BLaER1 (cell line): ENCODE results near the gene CA5A.

Experiments
- H3K27ac ChIP-seq: shearing (Covaris generic); formaldehyde crosslinking; 2 replicates; pipeline ENCODE4 v1.8.1; 2022
- H3K27me3 ChIP-seq: shearing (Covaris generic); formaldehyde crosslinking; 2 replicates; pipeline ENCODE4 v1.8.1; 2022
- H3K36me3 ChIP-seq: shearing (Covaris generic); formaldehyde crosslinking; 2 replicates; pipeline ENCODE4 v1.8.1; 2022
- H3K4me1 ChIP-seq: shearing (Covaris generic); formaldehyde crosslinking; 2 replicates; pipeline ENCODE4 v1.8.1; 2022
- H3K4me2 ChIP-seq: shearing (Covaris generic); formaldehyde crosslinking; 2 replicates; pipeline ENCODE4 v1.8.1; 2022
- H3K4me3 ChIP-seq: shearing (Covaris generic); formaldehyde crosslinking; 2 replicates; pipeline ENCODE4 v1.8.1; 2022
- H3K9ac ChIP-seq: shearing (Covaris generic); formaldehyde crosslinking; 2 replicates; pipeline ENCODE4 v1.8.1; 2022
- H3K9me3 ChIP-seq: shearing (Covaris generic); formaldehyde crosslinking; 2 replicates; pipeline ENCODE4 v1.8.1; 2022
- H4K20me1 ChIP-seq: shearing (Covaris generic); formaldehyde crosslinking; 2 replicates; pipeline ENCODE4 v1.8.1; 2022
- Cebpa-rat ChIP-seq: shearing (Covaris generic); IDR thresholded peaks from 2 replicates; pipeline ENCODE4 v1.8.1; 2022

CA5A gene

GRCh38 chr16:87855852-87856715 lies 80.2 kb downstream of the CA5A start:
- Histone ChIP-seq H4K20me1 (peaks cover 97% of the 10 kb centered on the region), H3K27me3 (no peaks in the 10 kb centered on the region), H3K4me3 (peak overlapping the region; percentile 56), H3K4me2 (peak overlapping the region; percentile 96), H3K36me3 (peaks cover 64% of the 10 kb centered on the region), H3K9me3 (no peaks in the 10 kb centered on the region), H3K9ac (peak overlapping the region; percentile 70), H3K27ac (peak overlapping the region; percentile 75), H3K4me1 (peaks cover 99% of the 10 kb centered on the region)
- TF ChIP-seq Cebpa-rat = no peak

DNA sequence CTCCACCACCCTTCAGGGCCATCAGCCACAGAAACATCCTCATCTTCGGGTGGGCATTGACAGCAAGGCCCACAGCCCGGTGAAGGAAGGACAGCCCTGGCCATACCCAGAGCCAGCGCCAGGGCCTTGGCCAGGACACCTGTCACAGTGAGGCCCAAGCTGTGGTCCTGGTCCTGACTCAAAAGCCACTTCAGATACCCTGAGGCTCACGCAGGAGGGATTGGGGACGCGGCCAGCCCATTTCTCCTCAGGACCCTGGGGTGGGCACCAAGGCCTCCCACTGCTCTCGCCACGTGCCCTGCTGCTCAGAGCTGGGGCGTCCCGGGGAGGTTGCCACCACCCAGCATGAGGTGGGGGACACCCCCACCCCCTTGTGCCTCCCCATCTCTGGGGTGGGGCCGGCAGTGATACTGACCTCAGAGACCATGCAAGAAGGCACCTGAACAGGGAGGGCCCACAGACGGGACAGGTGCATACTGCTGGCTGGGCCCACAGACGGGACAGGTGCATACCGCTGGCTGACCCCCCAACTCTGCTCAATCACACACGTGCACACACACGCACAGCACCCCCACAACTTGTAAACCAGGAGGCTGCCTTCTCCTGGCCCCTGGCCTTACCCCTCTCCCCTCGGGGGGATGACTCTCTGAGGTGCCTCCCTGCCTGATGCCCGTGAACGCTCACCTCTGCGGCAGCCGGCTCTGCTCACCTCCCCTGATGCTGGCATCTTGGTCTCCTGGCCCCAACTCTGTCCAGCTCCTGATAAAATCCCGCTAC lies 81.2 kb downstream of the CA5A start:
- no peak for TF ChIP-seq Cebpa-rat
- no peak overlapping the region for H3K4me3 ChIP-seq
- no peaks in the 10 kb centered on the region for H3K27me3 ChIP-seq
- peak overlapping the region; percentile 70 for H3K9ac ChIP-seq
- peak overlapping the region; percentile 96 for H3K4me2 ChIP-seq
- peak overlapping the region; percentile 75 for H3K27ac ChIP-seq
- peaks cover 99% of the 10 kb centered on the region for H3K4me1 ChIP-seq
- peaks cover 97% of the 10 kb centered on the region for H4K20me1 ChIP-seq
- no peaks in the 10 kb centered on the region for H3K9me3 ChIP-seq
- peaks cover 65% of the 10 kb centered on the region for H3K36me3 ChIP-seq

DNA sequence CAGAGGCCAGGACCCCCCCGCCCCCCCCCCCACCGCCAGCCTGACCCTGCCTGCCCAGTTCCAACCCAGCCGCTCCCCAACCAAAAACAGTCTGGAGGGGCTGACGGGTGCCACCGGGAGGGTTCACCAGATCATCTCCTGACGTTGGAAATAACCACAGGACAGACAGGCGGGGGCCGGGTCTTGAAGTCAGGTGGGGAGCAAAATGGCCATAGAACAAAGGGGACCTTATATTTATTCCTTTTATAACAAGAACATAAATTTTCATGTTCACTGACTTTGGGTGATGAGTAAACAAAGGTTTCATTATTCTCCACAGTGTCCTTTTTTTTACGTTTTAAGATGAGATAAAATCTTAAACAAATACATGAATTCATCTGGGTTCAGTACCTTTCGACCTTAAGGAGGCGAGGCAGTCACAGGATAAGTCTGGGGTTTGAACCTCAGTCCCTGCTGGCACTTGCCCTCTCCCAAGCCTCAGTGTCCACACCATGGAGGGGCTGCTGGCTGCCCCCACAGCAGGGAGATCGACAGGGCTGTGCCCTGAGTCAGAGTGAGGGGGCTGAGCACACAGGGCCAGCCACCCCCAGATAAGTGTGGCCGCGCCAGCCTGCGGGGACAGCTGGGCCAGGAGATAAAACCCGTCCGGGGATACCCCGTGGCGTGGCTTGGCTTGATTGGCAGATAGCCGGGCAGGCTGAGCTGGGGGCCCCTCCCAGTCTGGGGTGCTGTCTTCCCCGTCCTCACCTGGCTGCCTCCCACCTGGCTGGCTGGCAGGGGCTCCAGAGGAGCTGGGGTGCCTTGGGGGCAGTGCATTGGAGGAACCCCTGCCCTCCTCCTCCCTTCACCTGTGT lies 82.0 kb downstream of the CA5A start:
- Histone ChIP-seq H4K20me1 (peaks cover 97% of the 10 kb centered on the region), H3K9ac (peak overlapping the region; percentile 79), H3K4me3 (no peak overlapping the region), H3K9me3 (no peaks in the 10 kb centered on the region), H3K36me3 (peaks cover 69% of the 10 kb centered on the region), H3K4me1 (peaks cover 99% of the 10 kb centered on the region), H3K27ac (peak overlapping the region; percentile 89), H3K27me3 (no peaks in the 10 kb centered on the region), H3K4me2 (peak overlapping the region; percentile 96)
- TF ChIP-seq Cebpa-rat = no peak

- Histone ChIP-seq H4K20me1 (peaks cover 97% of the 10 kb centered on the region), H3K4me1 (peaks cover 99% of the 10 kb centered on the region), H3K4me2 (peak overlapping the region; percentile 96), H3K9ac (peak overlapping the region; percentile 79), H3K4me3 (peak overlapping the region; percentile 34; the same call in 1 of the 2 replicates), H3K36me3 (peaks cover 73% of the 10 kb centered on the region), H3K9me3 (no peaks in the 10 kb centered on the region), H3K27ac (peak overlapping the region; percentile 89), H3K27me3 (no peaks in the 10 kb centered on the region)
- TF ChIP-seq Cebpa-rat = peak; percentile 99
Measured at GRCh38 chr16:87853411-87854052, 82.8 kb downstream of the CA5A start.

DNA sequence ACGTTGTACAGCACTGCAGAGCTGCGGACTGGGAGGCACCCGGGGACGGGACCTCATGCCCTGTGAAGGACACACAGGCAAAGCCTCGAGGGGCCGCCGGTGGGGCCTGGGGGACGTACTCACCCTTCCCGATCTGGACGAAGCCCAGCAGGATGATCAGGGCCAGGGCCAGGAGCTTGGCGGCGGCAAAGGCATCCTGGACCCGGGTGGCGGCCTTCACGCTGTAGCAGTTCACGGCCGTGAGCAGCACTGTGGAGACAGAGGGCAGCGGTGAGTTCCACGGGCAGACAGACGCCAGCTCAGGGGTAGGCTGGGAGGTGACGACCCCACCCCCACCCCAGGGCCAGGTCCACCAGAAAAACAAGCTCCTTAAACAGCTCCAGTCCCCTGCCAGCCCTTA lies 84.7 kb downstream of the CA5A start:
- Histone ChIP-seq H4K20me1 (peaks cover 97% of the 10 kb centered on the region), H3K36me3 (peaks cover 84% of the 10 kb centered on the region), H3K27ac (peak overlapping the region; percentile 89), H3K9ac (peak overlapping the region; percentile 79), H3K9me3 (no peaks in the 10 kb centered on the region), H3K4me1 (peaks cover 99% of the 10 kb centered on the region), H3K4me3 (peak overlapping the region; percentile 34; the same call in 1 of the 2 replicates), H3K4me2 (peak overlapping the region; percentile 96), H3K27me3 (no peaks in the 10 kb centered on the region)
- no peak for TF ChIP-seq Cebpa-rat

DNA sequence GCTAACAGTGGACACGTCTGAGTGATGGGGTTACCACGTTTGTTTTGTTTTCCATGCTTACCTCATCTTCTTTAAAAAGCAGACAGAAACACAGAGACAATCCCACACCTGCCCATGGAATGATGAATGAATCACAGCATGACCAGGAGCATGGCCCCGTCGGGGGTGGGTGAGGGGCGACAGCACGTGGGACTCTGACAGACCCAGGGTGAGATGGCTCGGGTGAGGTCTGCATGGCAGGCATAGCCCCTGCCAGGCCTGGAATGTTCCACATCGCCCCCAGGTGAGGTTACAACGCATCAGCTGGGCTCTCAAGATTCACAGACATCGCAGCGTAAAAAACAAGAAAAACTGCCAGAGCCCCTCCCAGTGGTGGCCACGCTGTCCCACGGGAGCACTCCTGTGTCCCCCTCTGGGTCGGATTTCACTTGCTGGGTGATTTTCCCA lies 85.2 kb downstream of the CA5A start:
- Histone ChIP-seq H3K4me3 (peak overlapping the region; percentile 34; the same call in 1 of the 2 replicates), H3K27ac (peak overlapping the region; percentile 89), H4K20me1 (peaks cover 97% of the 10 kb centered on the region), H3K36me3 (peaks cover 87% of the 10 kb centered on the region), H3K27me3 (no peaks in the 10 kb centered on the region), H3K9me3 (no peaks in the 10 kb centered on the region), H3K9ac (peak overlapping the region; percentile 79), H3K4me2 (peak overlapping the region; percentile 96), H3K4me1 (peaks cover 99% of the 10 kb centered on the region)
- TF ChIP-seq Cebpa-rat = no peak

GRCh38 chr16:87850009-87851006 lies 86.0 kb downstream of the CA5A start:
- Histone ChIP-seq H3K4me2 (peak overlapping the region; percentile 96), H4K20me1 (peaks cover 97% of the 10 kb centered on the region), H3K9me3 (no peaks in the 10 kb centered on the region), H3K9ac (peak overlapping the region; percentile 79), H3K4me3 (peak overlapping the region; percentile 34; the same call in 1 of the 2 replicates), H3K27ac (0 out of 2 replicates have a peak overlapping the region, but pooled peaks have one; percentile 15), H3K27me3 (no peaks in the 10 kb centered on the region), H3K36me3 (peaks cover 86% of the 10 kb centered on the region), H3K4me1 (peaks cover 99% of the 10 kb centered on the region)
- no peak for TF ChIP-seq Cebpa-rat
